ENCODE measurements around the gene WNT7B. TPM values are rescaled to one million over a fixed set of nuclear protein-coding genes. Genes with fewer than 3 reads are reported as not detected.
A peak's percentile ranks its signal among the peaks of the same experiment; 100 is the strongest.

The WNT7B gene
- total RNA-seq, result 5.4 TPM
- long read RNA-seq, partial matches to known transcripts, result 0 of 3 reads
- long read RNA-seq, other reads (novel, unspliced or antisense), result 1 of 3 reads

DNA sequence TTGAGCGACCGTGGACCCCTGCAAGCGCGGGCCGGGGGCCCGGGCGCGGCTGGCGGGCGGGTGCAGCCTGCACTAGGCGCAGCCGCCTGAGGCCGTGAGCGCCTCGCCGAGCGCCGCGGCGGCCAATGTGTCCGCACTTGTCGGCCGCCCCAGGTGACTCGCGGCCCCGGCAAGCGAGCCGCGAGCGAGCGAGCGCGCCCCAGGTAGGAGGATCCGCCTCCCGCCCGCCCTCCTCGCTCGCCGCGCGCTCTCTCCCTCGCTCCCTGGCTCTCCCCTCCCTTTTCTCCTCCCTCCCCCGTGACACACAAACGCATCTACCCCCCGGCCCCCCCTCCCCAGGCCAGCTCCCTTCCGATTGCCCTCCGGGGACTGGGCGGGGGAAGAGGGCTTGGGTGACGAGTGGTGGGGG lies at the start of gene WNT7B:
WNT7B (minus strand) TSS at position 160 of the 409 bp plus-strand sequence. CDS start 408 bp downstream, outside the sequence.
- no peaks in the 10 kb centered on the region for H3K9me3 ChIP-seq
- peaks cover 59% of the 10 kb centered on the region for H3K27me3 ChIP-seq
- TF ChIP-seq, protein P1, sequence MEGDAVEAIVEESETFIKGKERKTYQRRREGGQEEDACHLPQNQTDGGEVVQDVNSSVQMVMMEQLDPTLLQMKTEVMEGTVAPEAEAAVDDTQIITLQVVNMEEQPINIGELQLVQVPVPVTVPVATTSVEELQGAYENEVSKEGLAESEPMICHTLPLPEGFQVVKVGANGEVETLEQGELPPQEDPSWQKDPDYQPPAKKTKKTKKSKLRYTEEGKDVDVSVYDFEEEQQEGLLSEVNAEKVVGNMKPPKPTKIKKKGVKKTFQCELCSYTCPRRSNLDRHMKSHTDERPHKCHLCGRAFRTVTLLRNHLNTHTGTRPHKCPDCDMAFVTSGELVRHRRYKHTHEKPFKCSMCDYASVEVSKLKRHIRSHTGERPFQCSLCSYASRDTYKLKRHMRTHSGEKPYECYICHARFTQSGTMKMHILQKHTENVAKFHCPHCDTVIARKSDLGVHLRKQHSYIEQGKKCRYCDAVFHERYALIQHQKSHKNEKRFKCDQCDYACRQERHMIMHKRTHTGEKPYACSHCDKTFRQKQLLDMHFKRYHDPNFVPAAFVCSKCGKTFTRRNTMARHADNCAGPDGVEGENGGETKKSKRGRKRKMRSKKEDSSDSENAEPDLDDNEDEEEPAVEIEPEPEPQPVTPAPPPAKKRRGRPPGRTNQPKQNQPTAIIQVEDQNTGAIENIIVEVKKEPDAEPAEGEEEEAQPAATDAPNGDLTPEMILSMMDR (IDR thresholded peaks at IDR 0.05), result no peak
- no peaks in the 10 kb centered on the region for H3K36me3 ChIP-seq
- H3K27ac ChIP-seq, result no peak within 1 kb of the TSS
- H3K4me3 ChIP-seq, result peak within 1 kb of the TSS; percentile 45
- peak; percentile 88 for DNase-seq
- H3K4me1 ChIP-seq, result peaks cover 26% of the 10 kb centered on the region
- intact Hi-C loops (cut with DNase I), result no loop called here
- peak; percentile 52 for ATAC-seq

DNA sequence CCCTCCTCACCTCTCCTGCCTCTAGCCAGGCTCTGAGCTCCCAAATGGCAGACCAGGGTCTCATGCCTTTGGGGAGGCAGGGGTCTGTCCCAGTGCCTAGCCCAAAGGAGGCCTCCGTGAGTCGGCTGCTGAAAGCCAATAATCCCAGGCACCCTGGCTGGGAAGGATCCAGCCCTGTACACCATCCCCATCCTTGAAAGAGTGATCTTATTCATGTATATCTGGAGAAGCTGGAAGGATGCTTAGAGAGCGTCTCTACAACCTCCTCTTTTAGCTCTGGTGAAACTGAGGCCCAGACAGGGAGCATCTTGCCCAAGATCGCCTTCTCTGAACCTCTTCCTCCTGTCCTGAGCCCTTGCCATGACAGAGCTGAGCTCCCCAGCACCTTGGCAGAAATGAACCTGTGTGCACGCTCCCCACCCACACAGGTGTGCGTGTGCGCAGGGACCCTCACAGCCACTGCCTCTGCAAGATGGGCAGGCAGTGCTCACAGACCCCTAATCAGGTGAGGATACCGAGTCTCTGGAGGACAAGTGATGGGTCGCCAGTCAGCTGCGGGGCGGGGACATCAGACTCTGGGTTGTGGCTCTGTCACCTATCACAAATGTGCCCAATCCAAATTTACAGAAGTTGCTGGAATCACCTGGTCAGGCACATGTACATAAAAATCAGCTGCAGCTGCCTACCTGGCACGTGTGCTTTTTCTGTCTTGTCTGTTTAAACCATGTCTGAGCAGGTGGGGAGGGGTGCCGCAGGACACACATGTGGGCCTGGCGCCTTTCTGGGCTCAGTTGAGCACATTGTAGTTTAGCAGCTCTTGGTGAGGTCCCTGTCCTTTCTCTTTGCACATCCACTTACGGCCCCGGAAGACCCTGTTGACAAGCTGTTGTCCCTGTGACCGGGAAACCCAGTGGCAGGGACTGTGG lies 49.3 kb upstream of the WNT7B start:
- ATAC-seq, result no peak
- intact Hi-C loops (cut with DNase I), result no loop called here
- peak; percentile 32 for DNase-seq
- H3K27me3 ChIP-seq, result no peaks in the 10 kb centered on the region
- TF ChIP-seq, protein P1 (IDR thresholded peaks at IDR 0.05), result no peak
- H3K36me3 ChIP-seq, result no peaks in the 10 kb centered on the region
- H3K4me3 ChIP-seq, result peak overlapping the region; percentile 52
- H3K4me1 ChIP-seq, result peaks cover 9% of the 10 kb centered on the region
- H3K27ac ChIP-seq, result no peak overlapping the region
- H3K9me3 ChIP-seq, result no peaks in the 10 kb centered on the region

DNA sequence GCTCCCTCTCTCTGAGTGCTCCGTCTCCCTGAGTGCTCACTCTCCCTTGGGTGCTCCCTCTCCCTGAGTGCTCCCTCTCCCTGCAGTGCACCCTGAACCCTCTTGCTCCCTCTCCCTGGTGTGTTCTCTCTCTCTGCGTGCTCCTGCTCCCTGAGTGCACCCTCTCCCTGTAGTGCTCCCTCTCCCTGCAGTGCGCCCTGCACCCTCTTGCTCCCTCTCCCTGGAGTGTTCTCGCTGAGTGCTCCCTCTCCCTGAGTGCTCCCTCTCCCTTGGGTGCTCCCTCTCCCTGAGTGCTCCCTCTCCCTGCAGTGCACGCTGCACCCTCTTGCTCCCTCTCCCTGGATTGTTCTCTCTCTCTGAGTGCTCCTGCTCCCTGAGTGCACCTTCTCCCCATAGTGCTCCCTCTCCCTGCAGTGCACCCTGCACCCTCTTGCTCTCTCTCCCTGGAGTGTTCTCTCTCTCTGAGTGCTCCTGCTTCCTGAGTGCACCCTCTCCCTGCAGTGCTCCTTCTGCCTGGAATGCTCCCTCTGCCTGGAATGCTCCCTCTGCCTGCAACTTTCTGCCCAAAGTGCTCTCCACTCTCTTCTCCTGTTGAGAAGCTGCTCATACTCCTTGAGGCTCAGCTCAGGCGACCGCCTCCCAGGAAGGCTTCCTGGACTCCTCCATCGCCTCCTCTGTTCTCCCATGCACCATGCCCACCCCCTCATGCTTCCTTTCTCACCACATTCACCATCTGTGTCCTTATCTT lies 48.4 kb upstream of the WNT7B start:
- no peak overlapping the region for H3K27ac ChIP-seq
- H3K9me3 ChIP-seq, result no peaks in the 10 kb centered on the region
- ATAC-seq (no peak), DNase-seq (peak; percentile 27)
- H3K4me1 ChIP-seq, result peaks cover 9% of the 10 kb centered on the region
- no peaks in the 10 kb centered on the region for H3K27me3 ChIP-seq
- no peak overlapping the region for H3K4me3 ChIP-seq
- no peaks in the 10 kb centered on the region for H3K36me3 ChIP-seq
- intact Hi-C loops (cut with DNase I), result no loop called here
- TF ChIP-seq, protein P1 (IDR thresholded peaks at IDR 0.05), result no peak

DNA sequence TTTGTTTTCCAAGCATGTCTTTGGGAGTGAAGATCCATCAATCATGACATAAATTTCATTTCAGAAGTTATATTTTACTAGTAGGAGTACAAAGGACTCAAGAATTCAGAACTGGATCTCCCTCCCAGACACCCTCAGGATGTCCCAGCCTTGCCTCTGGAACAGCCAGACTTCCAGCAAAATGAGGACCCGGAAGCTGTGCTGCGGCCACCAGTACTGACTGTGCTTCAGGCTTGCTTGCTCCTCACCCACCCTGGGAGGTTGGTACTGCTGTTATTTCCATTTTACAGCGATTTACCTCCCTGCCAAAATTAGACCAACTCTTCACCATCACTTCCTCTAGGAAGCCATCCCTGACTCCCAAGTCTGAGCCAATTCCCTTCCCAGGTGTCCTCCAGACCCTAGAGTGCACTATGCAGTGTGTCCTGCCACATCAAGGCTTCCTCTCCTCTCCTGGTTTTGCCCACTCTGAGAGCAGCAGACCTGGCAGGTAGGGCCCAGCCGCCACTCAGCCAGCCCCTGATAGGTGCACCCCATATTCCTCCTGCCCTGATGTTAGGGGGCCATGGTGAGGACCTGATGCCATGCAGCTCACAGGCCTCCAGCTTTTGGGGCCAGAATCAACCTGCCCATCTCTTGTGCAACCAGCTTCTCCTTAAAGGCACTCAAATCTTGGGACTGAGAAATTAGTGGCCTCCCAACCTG lies 47.3 kb upstream of the WNT7B start:
- H3K4me3 ChIP-seq, result no peak overlapping the region
- no peaks in the 10 kb centered on the region for H3K36me3 ChIP-seq
- H3K27ac ChIP-seq, result no peak overlapping the region
- ATAC-seq (no peak), DNase-seq (no peak)
- TF ChIP-seq, protein P1 (IDR thresholded peaks at IDR 0.05), result no peak
- H3K9me3 ChIP-seq, result no peaks in the 10 kb centered on the region
- no peaks in the 10 kb centered on the region for H3K27me3 ChIP-seq
- intact Hi-C loops (cut with DNase I), result no loop called here
- H3K4me1 ChIP-seq, result peaks cover 10% of the 10 kb centered on the region

DNA sequence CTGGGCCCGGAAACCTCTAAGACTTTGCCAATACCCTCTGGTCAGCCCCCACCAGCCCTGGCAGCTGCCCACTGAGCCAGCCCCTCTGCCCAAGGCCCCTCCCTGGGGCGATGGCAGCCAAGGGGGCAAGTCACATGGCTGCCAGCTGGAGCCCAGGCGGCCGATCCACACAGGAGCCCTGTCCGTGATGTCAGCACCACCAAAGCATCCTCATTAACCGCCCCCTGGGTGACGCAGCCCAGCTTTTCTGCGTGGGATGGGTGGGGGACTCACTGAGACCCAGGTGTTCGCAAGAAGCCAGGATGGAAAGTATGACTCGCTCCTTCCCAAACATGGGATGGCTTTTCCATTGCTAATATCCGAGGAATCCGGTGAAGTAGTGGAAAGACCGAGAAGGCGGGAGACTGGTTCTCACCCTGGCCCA lies 46.6 kb upstream of the WNT7B start:
- no peak for ATAC-seq
- no peaks in the 10 kb centered on the region for H3K27me3 ChIP-seq
- no peak overlapping the region for H3K4me3 ChIP-seq
- no peak overlapping the region for H3K27ac ChIP-seq
- H3K9me3 ChIP-seq, result no peaks in the 10 kb centered on the region
- H3K36me3 ChIP-seq, result no peaks in the 10 kb centered on the region
- DNase-seq, result peak; percentile 46
- intact Hi-C loops (cut with DNase I), result no loop called here
- TF ChIP-seq, protein P1 (IDR thresholded peaks at IDR 0.05), result no peak
- H3K4me1 ChIP-seq, result peaks cover 17% of the 10 kb centered on the region
